Esophagus (tissue), 2 donors: ENCODE results near the gene SRY. TPM values are rescaled to one million over a fixed set of nuclear protein-coding genes. Genes with fewer than 3 reads are reported as not detected.
A peak's percentile ranks its signal among the peaks of the same experiment; 100 is the strongest.
"Not testable (repeated sequence)": the region's sequence is repeated elsewhere in the genome, so short reads cannot be mapped to it uniquely, and the experiment has no call there.

ENCODE experiments used
- H3K27ac ChIP-seq, 2 donors: one replicate each; pipeline ENCODE4 v1.5.1; 2013; ENCODE audit warnings: low read depth in 2 of 2, mild to moderate bottlenecking in 2 of 2, inconsistent platforms in 1 of 2, low read length in 1 of 2, moderate library complexity in 1 of 2
- H3K27me3 ChIP-seq, 2 donors: one replicate each; pipeline ENCODE4 v1.6.1; 2013; ENCODE audit warnings: low read length in 2 of 2, control low read depth in 1 of 2, mild to moderate bottlenecking in 1 of 2; ENCODE audit not compliant: insufficient read depth in 2 of 2, control insufficient read depth in 1 of 2
- H3K36me3 ChIP-seq, 2 donors: one replicate each; pipeline ENCODE4 v1.6.1; 2013; ENCODE audit warnings: low read length in 1 of 2; ENCODE audit not compliant: control insufficient read depth in 2 of 2, insufficient read depth in 2 of 2
- H3K4me1 ChIP-seq, 2 donors: one replicate each; pipeline ENCODE4 v1.6.1; 2013; ENCODE audit warnings: low read length in 1 of 2; ENCODE audit not compliant: control insufficient read depth in 2 of 2, insufficient read depth in 2 of 2
- H3K4me3 ChIP-seq, 2 donors: one replicate each; pipeline ENCODE4 v1.5.1; 2013; ENCODE audit warnings: low read length in 2 of 2, mild to moderate bottlenecking in 2 of 2, low read depth in 1 of 2, moderate library complexity in 1 of 2
- H3K9me3 ChIP-seq, 2 donors: one replicate each; pipeline ENCODE4 v1.6.1; 2013; ENCODE audit warnings: mild to moderate bottlenecking in 2 of 2, low read depth in 1 of 2, low read length in 1 of 2, moderate library complexity in 1 of 2; ENCODE audit not compliant: control insufficient read depth in 2 of 2, insufficient read depth in 1 of 2
- WGBS, 2 donors: extraction: QIAGEN DNeasy Blood & Tissue Kit; methylation state at CpG; one replicate each; pipeline ENCODE4 v1.1.7; 2013; 5-methylcytosine and 5-hydroxymethylcytosine counted together
- polyA plus RNA-seq, 2 donors: library from polyadenylated mRNA; stranded (reverse); fragments of 200-250 nt; gene quantifications; one replicate each; pipeline ENCODE4 v1.2.3, GENCODE V29; 2013
- donor health status: healthy with polysubstance abuse.
- donor health status: Bipolar disorder and iron deficiency.

The SRY gene
- under 1 TPM in 1 of 2 donors, not detected in 1; 0.92 TPM for polyA plus RNA-seq

DNA sequence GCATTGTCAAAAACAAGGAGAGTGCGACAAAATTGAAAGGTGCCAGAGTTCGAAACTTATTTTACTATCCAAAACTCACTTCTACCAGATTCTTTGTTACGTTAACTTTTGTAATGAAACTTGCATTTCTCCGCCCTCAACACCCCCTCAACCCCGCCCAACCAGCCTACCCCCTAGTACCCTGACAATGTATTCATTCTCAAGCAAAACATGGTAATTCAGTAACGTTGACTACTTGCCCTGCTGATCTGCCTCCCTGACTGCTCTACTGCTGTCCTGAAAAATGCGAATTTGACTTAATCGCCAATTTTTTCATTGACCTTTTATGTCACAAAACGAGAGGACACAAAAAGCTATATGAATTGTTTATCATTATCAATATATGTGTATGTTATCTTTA, at the start of gene SRY:
TSS of gene SRY (minus strand) at position 83 of the 400 bp plus-strand sequence. CDS start at position 4, 79 bp downstream.
- H3K4me3 ChIP-seq: peak within 1 kb of the TSS in 1 of 2 donors; percentile 42
- 6 to 7% methylated on average over 2 to 9 of the region's 9 CpGs for WGBS, 2 donors
- peak within 1 kb of the TSS in 1 of 2 donors; percentile 49 for H3K27ac ChIP-seq
- no peaks in the 10 kb centered on the region for H3K9me3 ChIP-seq
- H3K27me3 ChIP-seq: no peaks in the 10 kb centered on the region
- no peaks in the 10 kb centered on the region for H3K36me3 ChIP-seq
- H3K4me1 ChIP-seq: no peaks in the 10 kb centered on the region

DNA sequence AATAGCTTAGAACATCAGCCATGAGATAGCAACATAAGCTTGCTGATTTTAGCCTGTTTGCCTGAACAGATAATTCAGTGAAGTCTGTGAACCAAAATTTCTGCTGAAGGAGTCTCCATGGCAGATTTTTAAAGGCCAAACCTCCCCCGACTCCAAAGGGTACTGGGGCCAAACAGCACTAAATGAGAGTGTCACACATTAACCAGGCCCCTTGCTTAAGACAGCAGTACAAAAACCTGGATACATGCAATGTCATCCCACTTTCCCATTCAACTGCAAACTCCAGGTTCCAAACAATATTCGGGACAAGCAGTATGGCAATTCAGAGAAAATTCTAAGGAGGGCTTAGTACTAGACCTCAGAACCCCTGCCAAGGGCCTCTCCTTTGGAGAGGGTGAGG, 49.6 kb upstream of the SRY start:
- no peak overlapping the region for H3K4me3 ChIP-seq

DNA sequence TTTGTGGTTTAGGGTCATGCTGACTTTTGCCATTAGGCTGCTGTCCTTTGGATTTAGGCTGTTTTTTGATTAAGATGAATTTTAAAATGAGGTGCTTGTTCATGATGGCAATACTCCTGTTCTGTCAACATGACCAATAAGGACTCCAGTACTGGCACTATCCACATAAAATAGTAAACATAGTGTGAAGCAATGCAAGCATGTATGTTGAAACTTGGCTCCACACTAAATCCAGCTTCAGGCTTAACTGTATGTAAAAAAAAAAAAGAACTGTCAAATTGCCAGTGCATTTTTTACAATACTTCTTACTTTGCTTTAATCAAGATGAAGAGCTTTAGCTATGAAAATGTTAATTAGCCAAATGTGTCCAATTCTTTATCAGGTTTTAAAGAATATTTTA, 47.7 kb upstream of the SRY start:
- Histone ChIP-seq H3K4me1 (no peaks in the 10 kb centered on the region), H3K4me3 (no peak overlapping the region), H3K27ac (no peak overlapping the region), H3K36me3 (no peaks in the 10 kb centered on the region), H3K9me3 (no peaks in the 10 kb centered on the region), H3K27me3 (no peaks in the 10 kb centered on the region)

More for the DNA sequence above, 49.6 kb upstream of the SRY start:
- Histone ChIP-seq H3K4me1 (no peaks in the 10 kb centered on the region), H3K27ac (no peak overlapping the region), H3K27me3 (no peaks in the 10 kb centered on the region), H3K36me3 (no peaks in the 10 kb centered on the region), H3K9me3 (no peaks in the 10 kb centered on the region)
- 69 to 80% methylated on average over 1 to 2 of the region's 2 CpGs for WGBS, 2 donors

DNA sequence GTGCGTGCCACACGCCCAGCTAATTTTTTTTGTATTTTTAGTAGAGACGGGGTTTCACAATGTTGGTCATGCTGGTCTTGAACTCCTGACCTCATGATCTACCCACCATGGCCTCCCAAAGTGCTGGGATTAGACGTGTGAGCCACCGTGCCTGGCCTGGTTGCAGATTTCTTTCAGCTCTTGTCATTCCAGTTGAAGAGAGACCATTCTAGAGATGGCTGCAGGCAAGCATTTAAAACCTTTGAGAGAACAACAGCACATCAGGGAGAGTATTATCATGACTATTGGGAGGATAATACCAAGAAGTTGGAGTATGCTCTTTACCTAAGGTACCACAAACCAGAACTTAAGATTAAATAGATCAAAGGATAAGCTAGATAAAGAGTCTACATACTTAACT, 41.0 kb upstream of the SRY start:
- Histone ChIP-seq H3K27ac (no peak overlapping the region), H3K27me3 (no peaks in the 10 kb centered on the region), H3K36me3 (no peaks in the 10 kb centered on the region), H3K9me3 (no peaks in the 10 kb centered on the region), H3K4me1 (no peaks in the 10 kb centered on the region), H3K4me3 (no peak overlapping the region)
- 42 to 81% methylated on average over 2 to 5 of the region's 5 CpGs for WGBS, 2 donors

DNA sequence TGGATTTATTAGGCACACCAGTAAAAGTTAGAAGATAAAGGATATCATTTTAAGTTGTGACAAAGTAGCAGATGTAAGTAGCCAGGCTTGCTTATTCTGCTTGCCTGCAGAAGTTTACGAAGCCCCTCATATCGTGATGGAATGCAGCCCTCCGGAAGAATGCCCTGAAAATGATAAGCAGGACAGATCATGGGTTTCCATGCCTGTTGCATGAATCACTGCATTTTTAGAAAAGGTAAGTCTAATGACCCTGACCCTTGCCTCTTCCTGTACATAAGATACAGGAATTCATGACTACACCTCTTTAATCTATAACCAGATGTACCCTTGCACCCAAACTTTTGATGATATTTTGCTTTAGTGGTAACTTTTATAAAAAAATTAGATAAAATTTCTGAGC, 37.0 kb upstream of the SRY start:
- no peaks in the 10 kb centered on the region for H3K4me1 ChIP-seq
- 61% methylated on average over 3 of the region's 3 CpGs; no CpG with 5 or more reads in 1 of the 2 donors for whole genome bisulfite sequencing, 2 donors
- H3K27me3 ChIP-seq: no peaks in the 10 kb centered on the region
- H3K4me3 ChIP-seq: no peak overlapping the region
- H3K27ac ChIP-seq: no peak overlapping the region
- H3K36me3 ChIP-seq: no peaks in the 10 kb centered on the region
- H3K9me3 ChIP-seq: no peaks in the 10 kb centered on the region

DNA sequence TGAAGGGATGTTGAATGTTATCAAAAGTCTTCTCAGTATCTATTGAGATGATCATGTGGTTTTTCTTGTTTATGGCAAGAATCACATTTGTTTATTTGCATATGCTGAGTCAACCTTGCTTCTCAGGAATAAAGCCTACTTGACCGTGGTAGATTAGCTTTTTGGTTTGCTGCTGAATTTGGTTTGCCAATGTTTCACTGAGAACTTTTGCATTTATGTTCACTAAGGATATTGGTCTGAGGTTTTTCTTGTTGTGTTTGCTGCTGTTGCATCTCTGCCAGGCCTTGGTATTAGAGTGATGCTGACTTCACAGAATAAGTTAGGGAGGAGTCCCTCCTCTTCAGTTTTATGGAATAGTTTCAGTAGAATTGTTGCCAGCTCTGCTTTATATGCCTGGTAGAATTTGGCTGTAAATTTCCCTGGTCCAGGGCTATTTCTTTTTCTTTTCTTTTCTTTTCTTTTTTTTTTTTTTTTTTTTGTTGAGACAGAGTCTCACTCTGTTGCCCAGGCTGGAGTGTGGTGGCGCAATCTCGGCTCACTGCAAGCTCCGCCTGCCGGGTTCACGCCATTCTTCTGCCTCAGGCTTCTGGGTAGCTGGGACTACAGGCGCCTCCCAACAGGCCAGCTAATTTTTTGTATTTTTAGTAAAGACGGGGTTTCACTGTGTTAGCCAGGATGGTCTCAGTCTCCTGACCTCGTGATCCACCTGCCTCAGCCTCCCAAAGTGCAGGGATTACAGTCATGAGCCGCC, 29.8 kb upstream of the SRY start:
- not testable (repeated sequence) for H3K9me3 ChIP-seq, H3K36me3 ChIP-seq, H3K4me1 ChIP-seq, H3K27me3 ChIP-seq, H3K27ac ChIP-seq, H3K4me3 ChIP-seq
- WGBS, 2 donors: 79 to 87% methylated on average over 2 to 10 of the region's 10 CpGs

DNA sequence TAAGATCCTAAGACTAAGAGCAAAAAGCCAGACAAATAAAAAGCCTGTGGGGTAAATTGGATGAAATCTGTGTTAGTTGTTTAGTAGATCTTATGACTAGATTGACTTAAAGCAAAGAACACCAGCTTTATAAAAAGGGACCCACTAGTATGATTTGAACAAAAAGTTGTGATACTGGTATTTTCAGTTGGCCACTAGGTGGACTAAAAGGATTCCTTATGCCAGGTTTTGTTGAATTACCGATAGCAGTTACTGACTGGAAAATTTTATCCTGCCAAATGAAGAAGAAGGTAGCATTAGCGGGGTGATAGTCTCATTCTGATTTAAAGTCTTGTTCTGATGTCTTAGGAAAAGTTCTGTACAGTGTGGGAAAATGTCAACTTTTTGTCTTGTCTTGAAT, 12.8 kb upstream of the SRY start:
- no peak overlapping the region for H3K27ac ChIP-seq
- H3K9me3 ChIP-seq: no peaks in the 10 kb centered on the region
- H3K4me1 ChIP-seq: no peaks in the 10 kb centered on the region
- no peaks in the 10 kb centered on the region for H3K27me3 ChIP-seq
- no peak overlapping the region for H3K4me3 ChIP-seq
- WGBS, 2 donors: 0 to 17% methylated on average over 1 to 2 of the region's 2 CpGs
- H3K36me3 ChIP-seq: no peaks in the 10 kb centered on the region

DNA sequence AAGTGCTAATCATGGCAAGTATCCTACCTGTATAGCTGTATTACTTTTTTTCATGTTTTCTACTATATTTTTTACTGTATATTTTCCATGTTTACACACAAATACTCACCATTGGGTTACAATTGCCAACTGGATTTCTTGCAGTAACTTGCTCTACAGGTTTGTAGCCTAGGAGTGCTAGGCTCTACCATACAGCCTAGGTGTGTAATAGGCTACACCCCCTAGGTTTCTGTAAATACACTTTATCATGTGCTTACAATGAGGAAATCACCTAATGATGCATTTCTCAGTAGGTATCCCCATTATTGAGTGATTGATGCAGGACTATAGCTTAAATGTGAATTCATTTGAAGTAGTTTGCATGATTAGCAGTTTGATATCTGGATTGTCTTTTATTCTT, 10.5 kb upstream of the SRY start:
- Histone ChIP-seq H3K4me1 (no peaks in the 10 kb centered on the region), H3K27me3 (no peaks in the 10 kb centered on the region), H3K9me3 (no peaks in the 10 kb centered on the region), H3K27ac (peak overlapping the region in 1 of 2 donors; percentile 54), H3K4me3 (no peak overlapping the region), H3K36me3 (no peaks in the 10 kb centered on the region)

DNA sequence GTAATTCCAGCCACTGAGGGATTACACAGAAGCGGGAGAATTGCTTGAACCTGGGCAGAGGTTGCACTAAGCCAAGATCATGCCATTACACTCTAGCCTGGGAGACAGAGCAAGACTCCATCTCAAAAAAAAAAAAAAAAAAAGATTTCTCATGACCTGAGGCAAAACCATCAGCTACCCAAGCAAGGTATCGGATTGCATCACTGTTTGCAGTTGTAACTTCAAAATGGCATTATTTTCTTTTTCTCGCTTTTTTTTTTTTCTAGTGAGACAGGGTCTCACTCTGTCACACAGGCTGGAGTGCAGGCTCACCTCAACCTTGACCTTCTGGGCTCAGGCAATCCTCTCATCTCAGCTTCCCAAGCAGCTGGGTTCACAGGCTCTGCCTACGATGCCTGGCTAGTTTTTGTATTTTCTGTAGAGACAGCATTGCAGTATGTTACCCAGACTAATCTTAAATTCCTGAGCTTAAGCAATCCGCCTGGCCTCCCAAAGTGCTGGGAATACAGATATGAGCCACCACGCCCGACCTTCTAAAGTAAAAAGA, 9.6 kb upstream of the SRY start:
- WGBS, 2 donors: 63 to 69% methylated on average over 3 to 7 of the region's 7 CpGs
- no peaks in the 10 kb centered on the region for H3K9me3 ChIP-seq
- peak overlapping the region in 1 of 2 donors; percentile 54 for H3K27ac ChIP-seq
- no peaks in the 10 kb centered on the region for H3K27me3 ChIP-seq
- H3K4me1 ChIP-seq: no peaks in the 10 kb centered on the region
- H3K4me3 ChIP-seq: no peak overlapping the region
- no peaks in the 10 kb centered on the region for H3K36me3 ChIP-seq

DNA sequence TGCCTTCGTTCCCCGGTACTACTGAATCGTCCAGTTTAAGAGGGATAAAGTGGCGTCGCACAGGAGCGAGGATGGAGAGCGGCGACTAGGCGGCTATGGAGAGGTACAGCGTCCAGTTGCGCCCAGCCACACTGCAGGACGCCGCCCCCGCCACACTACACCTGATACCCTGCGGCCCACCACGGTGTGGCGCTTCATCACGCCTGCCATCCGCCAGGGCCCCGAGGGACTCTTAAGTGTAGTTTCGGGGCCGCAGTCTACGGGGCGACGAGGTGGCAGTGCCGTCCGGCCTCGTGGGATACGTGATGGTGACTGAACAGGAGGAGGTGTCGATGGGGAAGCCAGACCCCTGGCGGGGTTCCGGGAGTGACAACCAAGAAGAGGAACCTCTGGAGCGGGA, 2.3 kb upstream of the SRY start:
- H3K4me3 ChIP-seq: no peak overlapping the region
- H3K27ac ChIP-seq: no peak overlapping the region
- H3K27me3 ChIP-seq: no peaks in the 10 kb centered on the region
- 74 to 89% methylated on average over 7 to 33 of the region's 33 CpGs for WGBS, 2 donors
- no peaks in the 10 kb centered on the region for H3K9me3 ChIP-seq
- H3K36me3 ChIP-seq: no peaks in the 10 kb centered on the region
- H3K4me1 ChIP-seq: no peaks in the 10 kb centered on the region
